HG02759 (cell line): ENCODE results near the gene ZBTB16.

ENCODE experiments used
- ATAC-seq: cut with Tn5 transposase; IDR thresholded peaks from one replicate; pipeline ENCODE4 v1.9.1; 2021; ENCODE audit warnings: mild to moderate bottlenecking, moderate library complexity; ENCODE audit not compliant: unreplicated experiment

Gene ZBTB16

GRCh38 chr11:114232400-114233059 is 173.0 kb downstream of the ZBTB16 start:
- no peak for ATAC-seq

GRCh38 chr11:114233755-114234154 is 174.2 kb downstream of the ZBTB16 start:
- no peak for ATAC-seq

GRCh38 chr11:114236829-114237228 is 177.3 kb downstream of the ZBTB16 start:
- no peak for ATAC-seq

- ATAC-seq = no peak
Observed at GRCh38 chr11:114237321-114238280, 178.1 kb downstream of the ZBTB16 start.

- ATAC-seq = no peak
Observed at GRCh38 chr11:114239753-114240161, 180.2 kb downstream of the ZBTB16 start.

- ATAC-seq = no peak
Observed at GRCh38 chr11:114242032-114242431, 182.5 kb downstream of the ZBTB16 start.

GRCh38 chr11:114243461-114244372 is 184.2 kb downstream of the ZBTB16 start:
- ATAC-seq = no peak

GRCh38 chr11:114244726-114245394 is 185.3 kb downstream of the ZBTB16 start:
- ATAC-seq = no peak

- no peak for ATAC-seq
Observed at GRCh38 chr11:114246321-114247069, 187.0 kb downstream of the ZBTB16 start.

GRCh38 chr11:114247070-114247789 is 187.7 kb downstream of the ZBTB16 start:
- no peak for ATAC-seq

GRCh38 chr11:114250180-114250579 is 190.7 kb downstream of the ZBTB16 start:
- no peak for ATAC-seq

- ATAC-seq = no peak
Observed at GRCh38 chr11:114250993-114251814, 191.7 kb downstream of the ZBTB16 start.

GRCh38 chr11:114251815-114252337 is 192.4 kb downstream of the ZBTB16 start:
- no peak for ATAC-seq

- no peak for ATAC-seq
Observed at GRCh38 chr11:114252767-114253166, 193.3 kb downstream of the ZBTB16 start.

GRCh38 chr11:114253771-114254170 is 194.3 kb downstream of the ZBTB16 start:
- ATAC-seq = no peak

- ATAC-seq = no peak
Observed at GRCh38 chr11:114254571-114255146, 195.1 kb downstream of the ZBTB16 start.

GRCh38 chr11:114255289-114255688 is 195.8 kb downstream of the ZBTB16 start:
- ATAC-seq = no peak
